NK-92 treated with Interleukin-12 subunit alpha and Interleukin-12 subunit beta, amount 100 ng/mL, for 24 hours (cell line): ENCODE measurements around the gene RPRD2.
A peak's percentile ranks its signal among the peaks of the same experiment; 100 is the strongest.

Experiments
- DNase-seq: peaks from one replicate; lab custom pipeline; 2025; lab: John Stamatoyannopoulos, UW

RPRD2 gene

GRCh38 chr1:150514913-150515327 is 151.0 kb downstream of the RPRD2 start:
- DNase-seq = no peak

- peak; percentile 94 for DNase-seq
These were observed 151.5 kb downstream of the RPRD2 start, which contains the start of gene FALEC for GRCh38 chr1:150515328-150516049. Gene FALEC, plus strand, starts transcription at chr1:150515752.

- DNase-seq = no peak
These were observed 152.2 kb downstream of the RPRD2 start for GRCh38 chr1:150516050-150516591.

- no peak for DNase-seq
These were observed 152.7 kb downstream of the RPRD2 start for GRCh38 chr1:150516616-150517015.

- DNase-seq = no peak
These were observed 157.4 kb downstream of the RPRD2 start for GRCh38 chr1:150521196-150521968.

- DNase-seq = no peak
These were observed 161.4 kb downstream of the RPRD2 start for GRCh38 chr1:150525348-150525747.
